NCI-H146 treated with DMSO at 0.1 percent for 48 hours (cell line): ENCODE data around the gene GSTP1.
"Not testable (repeated sequence)": the region's sequence is repeated elsewhere in the genome, so short reads cannot be mapped to it uniquely, and the experiment has no call there.

Experiments
- DNase-seq: peaks from one replicate; lab custom pipeline; 2025; ENCODE audit not compliant: unreplicated experiment; lab: John Stamatoyannopoulos, UW

The GSTP1 gene

DNA sequence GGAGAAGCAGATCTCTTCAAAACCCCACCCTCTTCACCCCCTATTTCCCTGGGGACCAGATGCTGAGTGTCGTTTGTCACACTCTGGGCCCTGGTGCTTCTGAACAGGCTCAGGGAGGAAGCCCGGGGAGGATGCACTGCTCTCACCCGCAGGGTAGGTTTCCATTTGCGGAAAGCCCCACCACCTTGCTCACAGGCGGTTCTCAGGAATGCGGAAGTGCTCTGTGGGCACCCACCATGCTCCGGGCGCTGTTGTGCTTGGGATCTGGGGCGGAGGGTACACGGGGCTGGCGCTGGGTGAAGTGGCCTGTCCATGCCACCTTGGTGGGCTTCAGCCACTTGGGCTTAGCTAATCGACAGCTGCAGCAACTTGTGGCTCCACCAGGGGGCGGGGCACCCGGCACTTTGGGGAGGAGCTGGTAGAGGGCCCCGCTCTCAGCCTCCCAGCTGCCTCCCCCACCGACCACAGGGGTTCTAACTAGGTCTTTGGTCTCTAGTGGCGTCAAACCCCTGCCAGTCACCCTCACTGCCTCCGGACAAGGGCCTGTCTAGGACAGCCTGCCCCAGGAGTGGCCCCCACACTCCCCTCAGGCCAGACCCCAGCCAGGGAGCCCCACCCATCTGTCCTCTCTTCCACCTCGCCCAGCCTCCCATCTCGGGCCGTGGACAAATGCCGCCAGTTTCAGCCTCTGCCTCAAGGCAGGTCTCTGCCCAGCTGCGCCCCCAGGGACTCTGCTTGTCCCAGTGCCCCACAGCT is 30.5 kb downstream of the GSTP1 start:
- DNase-seq, result no peak

DNA sequence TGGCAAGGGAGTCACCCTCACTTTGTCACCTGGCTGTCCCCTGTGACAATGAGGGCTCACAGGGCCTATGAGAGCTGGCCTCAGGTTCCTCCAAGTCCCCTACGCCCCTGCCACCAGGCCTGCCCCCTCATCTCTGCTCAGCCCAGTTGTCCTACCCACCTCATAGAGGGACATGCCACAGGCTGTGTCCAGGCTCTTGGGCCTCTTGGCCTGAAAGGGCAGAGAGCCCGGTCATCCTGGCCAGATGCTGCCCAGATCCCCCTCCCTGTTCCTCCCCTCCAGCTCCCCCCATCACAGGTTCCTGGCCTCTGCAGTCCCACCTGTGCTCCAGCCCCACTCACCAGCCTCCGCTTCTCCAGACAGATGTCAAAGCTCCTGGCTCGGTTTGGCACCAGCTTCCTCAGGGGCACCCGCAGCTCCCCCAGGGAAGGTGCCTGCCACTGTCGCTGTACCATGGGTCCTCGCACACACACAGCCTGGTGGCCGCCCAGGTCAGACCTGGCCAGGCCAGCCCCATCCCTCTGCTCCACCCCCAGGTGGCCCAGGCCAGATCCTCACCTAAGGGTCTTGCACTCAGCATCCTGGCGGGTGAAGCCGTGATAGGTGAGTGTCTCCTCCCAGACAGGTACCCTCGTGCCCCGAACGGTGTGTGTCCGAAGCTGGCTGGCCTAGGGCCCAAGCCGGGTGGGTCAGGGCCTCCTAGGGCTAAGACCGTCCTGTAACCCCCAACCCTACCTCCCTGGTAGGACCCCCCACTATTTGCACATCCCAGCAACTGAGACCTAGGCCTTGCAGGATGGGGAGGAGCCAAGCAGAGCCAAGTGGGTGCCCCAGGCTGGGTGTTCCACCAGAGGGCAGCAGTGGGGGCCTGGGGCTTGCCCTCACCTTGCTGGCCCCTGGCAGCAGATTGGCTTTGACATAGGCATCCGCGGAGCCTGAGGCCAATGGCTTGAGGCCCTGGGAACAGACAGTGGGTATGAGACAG is 31.4 kb downstream of the GSTP1 start:
- DNase-seq, result no peak

DNA sequence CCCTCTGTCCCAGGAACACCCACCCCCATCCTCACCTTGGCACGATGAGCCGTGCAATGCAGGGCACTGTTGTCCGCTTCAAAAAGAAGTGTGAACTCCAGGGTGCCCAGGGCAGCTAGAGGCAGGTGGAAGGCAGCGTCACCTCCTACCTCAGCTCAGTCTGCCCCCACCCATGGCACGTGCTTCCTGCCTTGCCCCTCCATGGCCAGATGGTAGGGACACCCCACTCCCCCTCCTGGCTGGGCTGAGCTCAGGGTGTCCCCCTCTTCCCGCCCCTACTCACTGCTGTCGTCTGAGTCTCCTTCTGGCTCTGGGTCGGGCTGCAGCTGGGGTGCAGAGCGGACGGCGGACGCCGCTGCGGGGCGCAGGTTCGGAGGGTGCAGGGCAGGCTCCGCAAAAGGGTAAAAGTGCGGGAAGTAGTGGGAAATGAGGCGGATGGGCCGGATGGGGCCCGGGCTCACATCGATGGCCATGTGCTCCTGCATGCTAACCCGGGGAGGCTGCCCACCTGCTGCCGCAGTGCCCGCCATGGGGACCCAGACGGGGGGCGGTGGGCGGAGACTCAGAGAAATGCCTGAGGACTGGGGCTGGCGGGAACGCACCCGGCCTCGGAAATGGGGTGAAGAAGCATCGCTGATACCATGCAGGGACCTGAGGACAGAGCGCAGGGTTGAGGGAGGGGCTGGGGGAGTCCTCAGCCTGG is 32.3 kb downstream of the GSTP1 start:
- no peak for DNase-seq

DNA sequence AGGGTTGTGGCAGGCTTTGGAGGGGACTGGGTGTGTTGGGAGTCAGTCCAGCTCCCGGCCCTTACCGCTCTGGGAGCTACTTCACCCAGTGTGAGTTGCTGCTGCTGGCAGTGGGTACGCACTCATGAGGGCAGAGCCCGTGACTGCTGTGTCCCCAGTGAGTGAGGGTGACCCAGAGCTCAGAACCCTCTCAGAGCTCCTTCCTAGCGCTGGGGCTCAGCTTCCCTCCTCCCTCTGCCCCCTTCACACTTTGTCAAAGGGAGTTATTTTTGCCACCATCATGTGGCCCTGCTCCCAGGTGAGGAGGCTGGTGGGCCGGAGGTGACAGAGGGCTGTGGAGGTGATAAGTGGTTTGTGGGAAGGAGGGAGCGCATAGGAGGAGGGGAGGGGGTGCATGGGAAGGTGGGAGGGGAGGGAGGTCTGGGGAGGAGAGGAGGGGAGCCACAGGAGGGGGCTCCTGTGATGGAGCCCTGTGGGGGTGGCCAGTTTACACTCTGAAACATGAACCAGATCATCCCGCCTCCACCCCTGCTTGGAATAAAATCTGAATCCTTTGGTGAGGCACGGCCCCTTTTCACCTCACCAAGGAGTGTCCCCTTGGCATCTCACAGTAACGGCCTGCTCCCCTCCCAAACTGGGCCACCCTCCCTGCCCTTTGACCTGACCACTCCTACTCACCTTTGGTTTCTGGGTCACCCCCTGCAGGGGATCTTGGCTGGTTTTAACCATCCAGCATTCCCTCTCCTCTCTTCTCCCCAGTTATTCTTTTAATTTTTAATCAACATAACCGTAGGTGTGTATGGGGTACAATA is 33.0 kb downstream of the GSTP1 start:
- no peak for DNase-seq

DNA sequence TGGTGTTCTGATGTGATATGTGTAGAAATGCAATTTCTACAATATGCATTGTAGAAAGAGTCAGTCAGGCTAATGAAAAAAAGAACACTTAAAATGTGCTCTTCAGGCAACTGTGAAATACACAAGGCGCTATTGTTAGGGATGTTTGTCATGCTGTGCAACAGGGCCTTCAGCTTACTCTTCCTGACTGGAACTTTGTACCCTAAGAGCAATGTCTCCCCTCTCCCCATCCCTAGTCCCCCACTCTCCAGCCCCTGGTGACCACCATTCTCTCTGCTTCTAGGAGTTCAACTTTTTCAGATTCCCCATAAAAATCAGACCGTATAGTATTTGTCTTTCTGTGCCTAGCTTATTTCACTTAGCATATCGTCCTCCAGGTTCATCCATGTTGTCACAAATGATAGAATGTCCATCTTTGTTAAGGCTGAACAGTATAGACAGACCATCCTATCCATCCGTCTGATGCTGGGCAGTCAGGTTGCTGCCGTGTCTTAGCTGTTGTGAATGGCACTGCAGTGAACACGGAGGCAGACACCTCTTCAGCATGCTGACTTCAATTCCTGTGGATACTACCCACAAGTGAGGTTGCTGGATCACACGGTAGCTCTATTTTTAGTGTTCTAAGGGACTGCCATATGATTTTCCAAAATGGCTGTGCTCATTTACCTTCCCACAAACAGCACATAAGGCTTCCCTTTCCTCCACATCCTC is 33.8 kb downstream of the GSTP1 start:
- no peak for DNase-seq

DNA sequence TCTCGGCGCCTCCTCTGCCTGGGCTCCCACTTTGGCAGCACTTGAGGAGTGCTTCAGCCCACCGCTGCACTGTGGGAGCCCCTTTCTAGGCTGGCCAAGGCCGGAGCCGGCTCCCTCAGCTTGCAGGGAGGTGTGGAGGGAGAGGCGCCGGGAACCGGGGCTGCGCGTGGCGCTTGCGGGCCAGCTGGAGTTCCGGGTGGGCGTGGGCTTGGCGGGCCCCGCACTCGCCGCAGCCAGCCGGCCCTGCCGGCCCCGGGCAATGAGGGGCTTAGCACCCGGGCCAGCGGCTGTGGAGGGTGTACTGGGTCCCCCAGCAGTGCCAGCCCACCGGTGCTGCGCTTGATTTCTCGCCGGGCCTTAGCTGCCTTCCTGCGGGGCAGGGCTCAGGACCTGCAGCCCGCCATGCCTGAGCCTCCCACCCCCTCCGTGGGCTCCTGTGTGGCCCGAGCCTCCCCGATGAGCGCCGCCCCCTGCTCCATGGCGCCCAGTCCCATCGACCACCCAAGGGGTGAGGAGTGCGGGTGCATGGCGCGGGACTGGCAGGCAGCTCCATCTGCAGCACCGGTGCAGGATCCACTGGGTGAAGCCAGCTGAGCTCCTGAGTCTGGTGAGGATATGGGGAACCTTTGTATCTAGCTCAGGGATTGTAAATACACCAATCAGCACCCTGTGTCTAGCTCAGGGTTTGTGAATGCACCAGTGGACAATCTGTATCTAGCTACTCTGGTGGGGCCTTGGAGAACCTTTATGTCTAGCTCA is 35.5 kb downstream of the GSTP1 start:
- not testable (repeated sequence) for DNase-seq

DNA sequence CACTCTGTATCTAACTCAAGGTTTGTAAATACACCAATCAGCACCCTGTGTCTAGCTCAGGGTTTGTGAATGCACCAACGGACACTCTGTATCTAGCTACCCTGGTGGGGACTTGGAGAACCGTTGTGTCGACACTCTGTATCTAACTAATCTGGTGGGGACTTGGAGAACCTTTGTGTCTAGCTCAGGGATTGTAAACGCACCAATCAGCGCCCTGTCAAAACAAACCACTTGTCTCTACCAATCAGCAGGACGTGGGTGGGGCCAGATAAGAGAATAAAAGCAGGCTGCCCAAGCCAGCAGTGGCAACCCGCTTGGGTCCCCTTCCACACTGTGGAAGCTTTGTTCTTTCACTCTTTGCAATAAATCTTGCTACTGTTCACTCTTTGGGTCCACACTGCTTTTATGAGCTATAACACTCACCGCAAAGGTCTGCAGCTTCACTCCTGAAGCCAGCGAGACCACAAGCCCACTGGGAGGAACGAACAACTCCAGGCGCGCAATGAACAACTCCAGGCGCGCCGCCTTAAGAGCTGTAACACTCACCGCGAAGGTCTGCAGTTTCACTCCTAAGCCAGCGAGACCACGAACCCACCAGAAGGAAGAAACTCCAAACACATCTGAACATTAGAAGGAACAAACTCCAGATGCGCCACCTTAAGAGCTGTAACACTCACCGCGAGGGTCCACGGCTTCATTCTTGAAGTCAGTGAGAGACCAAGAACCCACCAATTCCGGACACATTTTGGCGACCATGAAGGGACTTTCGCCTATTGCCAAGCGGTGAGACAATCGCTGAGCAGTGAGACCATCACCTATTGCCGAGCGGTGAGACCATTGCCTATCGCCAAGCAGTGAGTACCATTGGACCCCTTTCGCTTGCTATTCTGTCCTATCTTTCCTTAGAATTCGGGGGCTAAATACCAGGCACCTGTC is 36.3 kb downstream of the GSTP1 start:
- not testable (repeated sequence) for DNase-seq

DNA sequence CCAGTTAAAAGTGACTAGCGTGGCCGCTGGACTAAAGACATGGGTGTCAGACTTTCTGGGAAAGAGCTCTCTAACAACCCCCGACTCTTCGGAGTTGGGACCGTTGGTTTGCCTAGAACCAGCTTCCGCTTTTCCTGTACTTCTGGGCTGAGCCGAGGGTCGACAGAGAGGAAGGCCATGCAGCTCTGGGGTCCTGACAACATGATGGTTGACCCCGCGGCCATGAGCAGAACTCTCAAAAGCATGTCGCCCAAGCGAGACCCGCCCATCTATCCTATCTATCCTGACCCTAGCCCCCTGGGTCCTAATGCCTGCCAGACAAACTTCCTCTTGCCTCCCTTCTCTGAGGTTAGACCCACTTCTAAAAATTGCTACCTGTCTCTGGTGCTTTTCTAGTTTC is 37.0 kb downstream of the GSTP1 start:
- DNase-seq, result not testable (repeated sequence)

DNA sequence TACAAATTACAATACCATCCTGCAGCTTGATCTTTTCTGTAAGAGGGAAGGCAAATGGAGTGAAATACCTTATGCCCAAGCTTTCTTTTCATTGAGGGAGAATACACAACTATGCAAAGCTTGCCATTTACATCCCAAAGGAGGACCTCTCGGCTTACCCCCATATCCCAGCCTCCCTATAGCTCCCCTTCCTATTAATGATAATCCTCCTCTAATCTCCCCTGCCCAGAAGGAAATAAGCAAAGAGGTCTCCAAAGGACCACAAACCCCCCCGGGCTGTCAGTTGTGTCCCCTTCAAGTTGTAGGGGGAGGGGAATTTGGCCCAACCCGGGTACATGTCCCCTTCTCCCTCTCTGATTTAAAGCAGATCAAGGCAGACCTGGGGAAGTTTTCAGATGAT is 38.3 kb downstream of the GSTP1 start:
- not testable (repeated sequence) for DNase-seq

DNA sequence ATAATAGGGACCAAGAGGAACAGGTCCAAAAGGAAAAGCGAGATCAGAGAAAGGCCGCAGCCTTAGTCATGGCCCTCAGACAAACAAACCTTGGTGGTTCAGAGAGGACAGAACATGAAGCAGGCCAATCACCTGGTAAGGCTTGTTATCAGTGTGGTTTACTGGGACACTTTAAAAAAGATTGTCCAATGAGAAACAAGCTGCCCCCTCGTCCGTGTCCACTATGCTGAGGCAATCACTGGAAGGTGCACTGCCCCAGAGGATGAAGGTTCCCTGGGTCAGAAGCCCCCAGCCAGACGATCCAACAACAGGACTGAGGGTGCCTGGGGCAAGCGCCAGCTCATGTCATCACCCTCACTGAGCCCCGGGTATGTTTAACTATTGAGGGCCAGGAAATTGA is 39.3 kb downstream of the GSTP1 start:
- DNase-seq, result not testable (repeated sequence)

DNA sequence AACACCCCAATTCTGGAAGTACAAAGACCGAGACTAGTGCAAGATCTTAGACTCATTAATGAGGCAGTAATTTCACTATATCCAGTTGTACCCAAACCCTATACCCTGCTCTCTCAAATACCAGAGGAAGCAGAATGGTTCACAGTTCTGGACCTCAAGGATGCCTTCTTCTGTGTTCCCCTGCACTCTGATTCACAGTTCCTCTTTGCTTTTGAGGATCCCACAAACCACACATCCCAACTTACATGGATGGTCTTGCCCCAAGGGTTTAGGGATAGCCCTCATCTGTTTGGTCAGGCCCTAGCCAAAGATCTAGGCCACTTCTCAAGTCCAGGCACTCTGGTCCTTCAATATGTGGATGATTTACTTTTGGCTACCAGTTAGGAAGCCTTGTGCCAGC is 40.2 kb downstream of the GSTP1 start:
- not testable (repeated sequence) for DNase-seq

DNA sequence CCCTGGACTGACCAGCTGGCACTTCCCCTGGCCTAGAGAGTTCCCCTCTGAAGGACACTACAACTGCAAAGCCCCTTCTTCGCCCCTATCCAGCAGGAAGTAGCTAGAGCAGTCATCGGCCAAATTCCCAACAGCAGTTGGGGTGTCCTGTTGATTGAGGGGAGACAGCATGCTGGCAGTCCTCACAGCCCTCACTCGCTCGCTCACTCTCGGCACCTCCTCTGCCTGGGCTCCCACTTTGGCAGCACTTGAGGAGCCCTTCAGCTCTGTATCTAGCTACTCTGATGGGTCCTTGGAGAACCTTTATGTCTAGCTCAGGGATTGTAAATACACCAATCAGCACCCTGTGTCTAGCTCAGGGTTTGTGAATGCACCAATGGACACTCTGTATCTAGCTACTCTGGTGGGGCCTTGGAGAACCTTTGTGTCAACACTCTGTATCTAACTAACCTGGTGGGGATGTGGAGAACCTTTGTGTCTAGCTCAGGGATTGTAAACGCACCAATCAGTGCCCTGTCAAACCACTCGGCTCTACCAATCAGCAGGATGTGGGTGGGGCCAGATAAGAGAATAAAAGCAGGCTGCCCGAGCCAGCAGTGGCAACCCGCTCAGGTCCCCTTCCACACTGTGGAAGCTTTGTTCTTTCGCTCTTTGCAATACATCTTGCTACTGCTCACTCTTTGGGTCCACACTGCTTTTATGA is 42.7 kb downstream of the GSTP1 start:
- not testable (repeated sequence) for DNase-seq

DNA sequence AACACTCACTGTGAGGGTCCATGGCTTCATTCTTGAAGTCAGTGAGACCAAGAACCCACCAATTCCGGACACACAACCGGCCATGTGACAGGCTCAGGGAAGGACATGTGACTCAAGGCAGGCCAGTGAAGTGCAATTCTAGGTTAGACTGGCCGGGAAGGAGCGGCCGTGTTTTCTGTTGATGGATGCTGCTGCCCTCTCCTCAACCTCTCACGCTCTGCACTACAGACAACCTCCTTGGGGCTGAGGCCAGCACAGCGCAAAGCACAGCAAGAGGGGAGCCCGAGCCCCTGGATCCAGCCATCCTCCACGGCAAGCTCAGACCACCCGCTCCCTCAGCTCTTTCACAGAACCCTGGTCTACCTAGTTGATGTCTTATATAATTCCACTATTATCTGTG is 43.4 kb downstream of the GSTP1 start:
- no peak for DNase-seq

DNA sequence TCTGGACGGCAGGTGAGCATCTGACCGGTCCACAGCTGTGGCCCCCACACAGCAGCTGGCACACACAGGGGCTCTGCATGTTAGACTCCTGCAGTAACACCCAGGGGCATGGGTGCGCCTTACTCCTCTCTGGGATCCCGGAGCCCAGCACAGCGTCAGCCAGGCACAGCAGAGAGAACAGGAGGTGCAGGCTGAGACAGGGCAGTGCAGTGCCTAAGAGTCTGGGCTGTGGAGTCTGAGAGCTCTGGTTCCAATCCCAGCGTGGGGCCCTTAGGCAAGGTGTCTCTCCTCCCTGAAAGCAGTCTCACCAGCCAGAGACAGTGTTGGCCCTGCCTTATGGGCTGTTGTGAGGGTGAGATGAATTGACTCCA is 43.8 kb downstream of the GSTP1 start:
- DNase-seq, result no peak

DNA sequence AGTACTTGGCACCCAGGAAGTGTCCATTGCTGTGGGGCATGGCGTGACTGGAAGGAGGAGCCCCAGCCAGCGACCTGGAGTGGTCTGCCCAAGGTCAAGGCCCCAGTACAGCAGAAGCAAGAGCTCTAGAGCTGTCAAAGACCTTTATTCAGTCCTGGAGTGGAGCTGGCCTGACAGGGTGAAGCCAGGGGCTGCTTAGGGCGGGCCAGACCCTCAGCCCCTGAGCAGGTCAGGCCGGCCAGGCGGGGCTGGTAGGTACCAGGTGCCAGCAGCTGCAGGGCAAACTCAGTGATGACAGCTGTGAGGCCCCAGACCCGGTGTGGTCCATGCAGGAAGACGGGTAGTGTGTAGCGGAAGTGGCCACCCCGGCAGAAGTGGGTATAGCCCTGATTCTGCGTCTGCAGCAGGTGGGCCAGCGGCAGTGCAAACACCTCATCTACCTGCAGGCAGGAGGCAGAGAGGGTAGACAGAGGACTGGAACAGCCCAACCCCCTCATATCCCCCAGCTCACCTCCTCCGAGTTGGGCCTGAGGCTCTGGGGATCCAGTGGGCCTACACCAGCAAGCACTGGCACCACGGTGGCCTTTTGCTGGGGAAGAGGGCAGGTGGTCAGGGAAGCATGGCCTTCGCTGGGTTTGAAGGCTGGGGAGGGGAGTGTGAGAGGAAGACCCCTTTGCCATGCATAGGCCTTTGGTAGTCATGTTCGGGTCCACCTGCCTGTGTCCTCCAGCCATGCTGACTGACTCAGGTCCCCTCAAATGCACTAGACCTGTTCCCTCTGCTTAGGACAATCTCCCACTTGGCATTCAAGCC is 44.4 kb downstream of the GSTP1 start:
- no peak for DNase-seq

DNA sequence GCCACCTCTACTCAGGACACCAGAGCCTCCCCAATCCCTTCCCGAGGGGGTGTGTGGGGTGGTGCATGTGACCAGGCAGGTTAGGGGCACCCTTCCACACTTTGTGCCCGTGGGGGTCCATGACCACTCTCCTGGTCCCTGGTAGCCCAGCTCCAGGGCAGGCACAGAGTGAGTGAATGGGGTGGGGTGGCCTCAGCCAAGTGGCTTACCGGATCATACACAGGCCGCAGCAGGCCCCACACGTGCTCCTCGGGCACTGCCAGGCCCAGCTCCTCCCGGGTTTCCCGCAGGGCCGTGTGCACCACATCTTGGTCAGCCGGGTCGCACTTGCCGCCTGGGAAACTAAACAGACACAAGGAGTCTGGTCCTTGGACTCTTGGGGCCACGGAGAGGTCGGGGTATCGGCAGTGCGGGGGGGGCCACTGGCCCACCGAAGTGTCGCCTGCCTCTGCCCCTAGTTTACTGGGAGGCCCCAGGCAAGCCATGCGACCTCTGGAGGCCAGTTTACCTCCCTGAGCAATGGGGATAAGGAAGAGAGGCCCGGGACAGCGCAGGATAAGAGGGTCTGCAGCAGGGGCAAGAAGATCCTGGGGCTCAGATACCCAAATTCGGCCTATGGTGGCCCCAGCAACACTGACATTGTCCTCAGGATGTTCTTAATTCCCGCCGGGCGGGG is 45.2 kb downstream of the GSTP1 start:
- DNase-seq, result no peak
